H9 (cell line): ENCODE measurements around the gene SLC7A5. TPM values are rescaled to one million over a fixed set of nuclear protein-coding genes. Genes with fewer than 3 reads are reported as not detected.

Experiments used
- DNase-seq: peaks from one replicate; pipeline ENCODE4 v3.0.0-alpha.2; 2017
- H2AFZ ChIP-seq: one replicate; pipeline ENCODE4 v1.6.1; 2013; ENCODE audit warnings: mild to moderate bottlenecking, low read length, control low read depth, moderate library complexity
- H2AK5ac ChIP-seq: 2 replicates; pipeline ENCODE4 v1.6.1; 2013; ENCODE audit warnings: low read length, control low read depth, mixed read lengths; ENCODE audit not compliant: insufficient read length
- H2BK120ac ChIP-seq: one replicate; pipeline ENCODE4 v1.6.1; 2013; ENCODE audit warnings: low read depth, mild to moderate bottlenecking, low read length, control low read depth, inconsistent platforms; ENCODE audit not compliant: poor library complexity, severe bottlenecking
- H2BK12ac ChIP-seq: 2 replicates; pipeline ENCODE4 v1.6.1; 2013; ENCODE audit warnings: low read length, control low read depth, mixed read lengths, low read depth; ENCODE audit not compliant: insufficient read length
- H2BK15ac ChIP-seq: 2 replicates; pipeline ENCODE4 v1.6.1; 2013; ENCODE audit warnings: low read depth, low read length, control low read depth
- H2BK20ac ChIP-seq: one replicate; pipeline ENCODE4 v1.6.1; 2013; ENCODE audit warnings: low read depth, mild to moderate bottlenecking, low read length, control low read depth, inconsistent platforms; ENCODE audit not compliant: poor library complexity, severe bottlenecking
- H2BK5ac ChIP-seq: 2 replicates; pipeline ENCODE4 v1.6.1; 2013; ENCODE audit warnings: low read length, control low read depth, mixed read lengths; ENCODE audit not compliant: insufficient read length
- H3K14ac ChIP-seq: 2 replicates; pipeline ENCODE4 v1.6.1; 2013; ENCODE audit warnings: low read length, control low read depth; ENCODE audit not compliant: insufficient read depth
- H3K18ac ChIP-seq: 2 replicates; pipeline ENCODE4 v1.6.1; 2013; ENCODE audit warnings: low read depth, mild to moderate bottlenecking, mixed read lengths, low read length, control low read depth; ENCODE audit not compliant: insufficient read length
- H3K23ac ChIP-seq: 2 replicates; pipeline ENCODE4 v1.6.1; 2013; ENCODE audit warnings: low read length, control low read depth, mixed read lengths, low read depth; ENCODE audit not compliant: insufficient read length
- H3K23me2 ChIP-seq: 2 replicates; pipeline ENCODE4 v1.6.1; 2013; ENCODE audit warnings: low read depth, mild to moderate bottlenecking, mixed read lengths, low read length, control low read depth; ENCODE audit not compliant: insufficient read length, poor library complexity, severe bottlenecking
- H3K27ac ChIP-seq: 2 replicates; pipeline ENCODE4 v1.5.1; 2013; ENCODE audit warnings: low read length, control low read depth, mixed read lengths, low read depth; ENCODE audit not compliant: insufficient read length
- H3K27me3 ChIP-seq: 2 replicates; pipeline ENCODE4 v1.6.1; 2013; ENCODE audit warnings: low read length, control low read depth, inconsistent platforms; ENCODE audit not compliant: insufficient read depth
- H3K4ac ChIP-seq: 2 replicates; pipeline ENCODE4 v1.6.1; 2013; ENCODE audit warnings: low read depth, mild to moderate bottlenecking, control low read depth, inconsistent platforms, low read length, moderate library complexity
- H3K4me1 ChIP-seq: 2 replicates; pipeline ENCODE4 v1.6.1; 2013; ENCODE audit warnings: low read length, control low read depth, inconsistent platforms; ENCODE audit not compliant: insufficient read depth
- H3K4me2 ChIP-seq: 2 replicates; pipeline ENCODE4 v1.6.1; 2013; ENCODE audit warnings: low read length, control low read depth, mixed read lengths; ENCODE audit not compliant: insufficient read length, insufficient read depth
- H3K56ac ChIP-seq: 2 replicates; pipeline ENCODE4 v1.6.1; 2013; ENCODE audit warnings: low read depth, mild to moderate bottlenecking, mixed read lengths, low read length, control low read depth; ENCODE audit not compliant: insufficient read length
- H3K79me1 ChIP-seq: 2 replicates; pipeline ENCODE4 v1.6.1; 2013; ENCODE audit warnings: low read depth, mild to moderate bottlenecking, moderate library complexity, low read length, control low read depth, inconsistent platforms; ENCODE audit not compliant: insufficient read depth, poor library complexity, severe bottlenecking
- H3K79me2 ChIP-seq: 2 replicates; pipeline ENCODE4 v1.6.1; 2013; ENCODE audit warnings: low read length, control low read depth, inconsistent platforms; ENCODE audit not compliant: insufficient read depth
- H3K9ac ChIP-seq: 2 replicates; pipeline ENCODE4 v1.6.1; 2013; ENCODE audit warnings: low read length, control low read depth, mixed read lengths; ENCODE audit not compliant: insufficient read length; ENCODE audit errors: extremely low read depth
- H3K9me3 ChIP-seq: one replicate; pipeline ENCODE4 v1.6.1; 2013; ENCODE audit warnings: low read depth, low read length, inconsistent platforms; ENCODE audit not compliant: control insufficient read depth
- H3T11ph ChIP-seq: one replicate; pipeline ENCODE4 v1.6.1; 2013; ENCODE audit warnings: mild to moderate bottlenecking, low read length, control low read depth, inconsistent platforms
- H4K20me1 ChIP-seq: one replicate; pipeline ENCODE4 v1.6.1; 2013; ENCODE audit not compliant: control insufficient read depth, insufficient read length, insufficient read depth
- H4K5ac ChIP-seq: 2 replicates; pipeline ENCODE4 v1.6.1; 2013; ENCODE audit warnings: low read depth, mild to moderate bottlenecking, mixed read lengths, low read length, control low read depth; ENCODE audit not compliant: insufficient read length
- H4K8ac ChIP-seq: replicated peaks from 2 replicates; pipeline ENCODE4 v1.6.1; 2013; ENCODE audit warnings: low read length, control low read depth, mixed read lengths, low read depth; ENCODE audit not compliant: insufficient read length
- H4K91ac ChIP-seq: 2 replicates; pipeline ENCODE4 v1.6.1; 2013; ENCODE audit warnings: low read depth, mild to moderate bottlenecking, moderate library complexity, mixed read lengths, low read length, control low read depth; ENCODE audit not compliant: insufficient read length
- H3K27ac Mint-ChIP-seq, 3 experiments: 2 replicates in 2 of 3; 3 replicates in 1 of 3; pipeline ENCODE4 v1.8.0; 2020 to 2021; ENCODE audit warnings: mixed read lengths in 3 of 3, mild to moderate bottlenecking in 1 of 3, moderate library complexity in 1 of 3
- H3K27me3 Mint-ChIP-seq: 2 replicates; pipeline ENCODE4 v1.8.0; 2021; ENCODE audit warnings: low read depth, mild to moderate bottlenecking, moderate library complexity, mixed read lengths
- H3K36me3 Mint-ChIP-seq, 3 experiments: 2 replicates in 2 of 3; 3 replicates in 1 of 3; pipeline ENCODE4 v1.8.0; 2020 to 2021; ENCODE audit warnings: low read depth in 3 of 3, mixed read lengths in 3 of 3; ENCODE audit not compliant: insufficient read depth in 1 of 3
- H3K4me1 Mint-ChIP-seq, 2 experiments: 2 replicates each; pipeline ENCODE4 v1.8.0; 2020; ENCODE audit warnings: mixed read lengths in 2 of 2
- H3K4me3 Mint-ChIP-seq, 2 experiments: 2 replicates in 1 of 2; 3 replicates in 1 of 2; pipeline ENCODE4 v1.8.0; 2020 to 2021; ENCODE audit warnings: mild to moderate bottlenecking in 2 of 2, mixed read lengths in 2 of 2, moderate library complexity in 1 of 2
- H3K9me3 Mint-ChIP-seq, 2 experiments: 2 replicates in 1 of 2; 3 replicates in 1 of 2; pipeline ENCODE4 v1.8.0; 2020; ENCODE audit warnings: mild to moderate bottlenecking in 2 of 2, mixed read lengths in 2 of 2, moderate library complexity in 1 of 2
- WGBS: extraction: QIAGEN DNeasy Blood & Tissue Kit; methylation state at CpG from one replicate; pipeline ENCODE4 v1.1.7; 2013; ENCODE audit warnings: missing lambda C conversion rate, low lambda C conversion rate, mixed read lengths; ENCODE audit not compliant: insufficient read length; ENCODE audit errors: extremely low coverage; 5-methylcytosine and 5-hydroxymethylcytosine counted together
- total RNA-seq: library from RNA; stranded (reverse); gene quantifications from 2 replicates; pipeline ENCODE4 v1.2.1, GENCODE V29; 2021
- TF ChIP-seq, protein P1 (sequence below): fragments of 200-600 bp; sonication (generic); conservative IDR thresholded peaks from 3 replicates; pipeline ENCODE4 v1.8.0; 2021; ENCODE audit warnings: antibody characterized with exemption, mild to moderate bottlenecking

The SLC7A5 gene
- total RNA-seq, 1 experiment from 2014 or later, result 217 TPM

DNA sequence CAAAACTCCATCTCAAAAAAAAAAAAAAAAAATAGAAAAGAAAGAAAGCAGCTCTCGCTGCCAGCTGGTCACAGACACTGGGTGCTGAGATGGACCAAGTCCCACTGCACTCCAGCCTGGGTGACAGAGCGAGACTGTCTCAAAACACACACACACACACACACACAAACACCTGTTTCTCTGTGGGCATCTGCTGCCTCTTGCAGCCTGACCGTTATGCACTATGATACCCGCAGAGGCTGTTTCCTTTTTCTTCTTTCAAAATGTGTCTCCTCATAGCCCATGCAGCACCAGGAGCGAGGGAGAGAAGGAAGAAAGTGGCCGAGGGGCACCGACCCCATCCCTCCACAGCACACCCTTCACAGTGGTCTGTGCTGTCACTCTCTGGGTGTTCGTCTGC lies 66.6 kb downstream of the SLC7A5 start:
- no CpG with 5 or more reads among the region's 8 CpGs for WGBS
- no peak overlapping the region for H4K5ac ChIP-seq
- Mint-ChIP-seq H3K4me3 (no peak overlapping the region), H3K27me3 (peaks cover 5% of the 10 kb centered on the region), H3K27ac (peak overlapping the region in 1 of 3 experiments; percentile 21; a peak in 1 of 7 replicates), H3K4me1 (peaks cover 9 to 10% of the 10 kb centered on the region in 2 experiments), H3K9me3 (peaks cover 0 to 3% of the 10 kb centered on the region in 2 experiments; a peak in 1 of 5 replicates), H3K36me3 (no peaks in the 10 kb centered on the region; a peak in 1 of 7 replicates)
- H3K4me1 ChIP-seq, result no peaks in the 10 kb centered on the region
- no peak overlapping the region for H3T11ph ChIP-seq
- TF ChIP-seq, protein P1, sequence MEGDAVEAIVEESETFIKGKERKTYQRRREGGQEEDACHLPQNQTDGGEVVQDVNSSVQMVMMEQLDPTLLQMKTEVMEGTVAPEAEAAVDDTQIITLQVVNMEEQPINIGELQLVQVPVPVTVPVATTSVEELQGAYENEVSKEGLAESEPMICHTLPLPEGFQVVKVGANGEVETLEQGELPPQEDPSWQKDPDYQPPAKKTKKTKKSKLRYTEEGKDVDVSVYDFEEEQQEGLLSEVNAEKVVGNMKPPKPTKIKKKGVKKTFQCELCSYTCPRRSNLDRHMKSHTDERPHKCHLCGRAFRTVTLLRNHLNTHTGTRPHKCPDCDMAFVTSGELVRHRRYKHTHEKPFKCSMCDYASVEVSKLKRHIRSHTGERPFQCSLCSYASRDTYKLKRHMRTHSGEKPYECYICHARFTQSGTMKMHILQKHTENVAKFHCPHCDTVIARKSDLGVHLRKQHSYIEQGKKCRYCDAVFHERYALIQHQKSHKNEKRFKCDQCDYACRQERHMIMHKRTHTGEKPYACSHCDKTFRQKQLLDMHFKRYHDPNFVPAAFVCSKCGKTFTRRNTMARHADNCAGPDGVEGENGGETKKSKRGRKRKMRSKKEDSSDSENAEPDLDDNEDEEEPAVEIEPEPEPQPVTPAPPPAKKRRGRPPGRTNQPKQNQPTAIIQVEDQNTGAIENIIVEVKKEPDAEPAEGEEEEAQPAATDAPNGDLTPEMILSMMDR, result no peak
- no peak overlapping the region for H2BK15ac ChIP-seq
- H3K79me2 ChIP-seq, result no peaks in the 10 kb centered on the region
- no peak overlapping the region for H3K9ac ChIP-seq
- no peak overlapping the region for H2BK20ac ChIP-seq
- no peak overlapping the region for H4K91ac ChIP-seq
- H4K20me1 ChIP-seq, result no peaks in the 10 kb centered on the region
- no peak overlapping the region for H3K56ac ChIP-seq
- H3K23ac ChIP-seq, result no peak overlapping the region
- no peak overlapping the region for H3K27ac ChIP-seq
- H2BK120ac ChIP-seq, result no peak overlapping the region
- H3K4ac ChIP-seq, result no peak overlapping the region
- no peak overlapping the region for H3K4me2 ChIP-seq
- no peak overlapping the region for H2BK12ac ChIP-seq
- DNase-seq, result no peak
- no peak overlapping the region for H2AK5ac ChIP-seq
- H3K23me2 ChIP-seq, result no peaks in the 10 kb centered on the region
- no peaks in the 10 kb centered on the region for H3K27me3 ChIP-seq
- no peak overlapping the region for H3K14ac ChIP-seq
- no peak overlapping the region for H2BK5ac ChIP-seq
- H2AFZ ChIP-seq, result no peak overlapping the region
- no peaks in the 10 kb centered on the region for H3K9me3 ChIP-seq
- no peaks in the 10 kb centered on the region for H3K79me1 ChIP-seq
- no peak overlapping the region for H3K18ac ChIP-seq
- H4K8ac ChIP-seq, result no peak overlapping the region
